Measurements from ENCODE around the gene ANTXR1. TPM values are rescaled to one million over a fixed set of nuclear protein-coding genes. Genes with fewer than 3 reads are reported as not detected.

ANTXR1 gene
- total RNA-seq, 8 experiments from 2014 or later = 5.2 to 259 (median 39.8) TPM

DNA sequence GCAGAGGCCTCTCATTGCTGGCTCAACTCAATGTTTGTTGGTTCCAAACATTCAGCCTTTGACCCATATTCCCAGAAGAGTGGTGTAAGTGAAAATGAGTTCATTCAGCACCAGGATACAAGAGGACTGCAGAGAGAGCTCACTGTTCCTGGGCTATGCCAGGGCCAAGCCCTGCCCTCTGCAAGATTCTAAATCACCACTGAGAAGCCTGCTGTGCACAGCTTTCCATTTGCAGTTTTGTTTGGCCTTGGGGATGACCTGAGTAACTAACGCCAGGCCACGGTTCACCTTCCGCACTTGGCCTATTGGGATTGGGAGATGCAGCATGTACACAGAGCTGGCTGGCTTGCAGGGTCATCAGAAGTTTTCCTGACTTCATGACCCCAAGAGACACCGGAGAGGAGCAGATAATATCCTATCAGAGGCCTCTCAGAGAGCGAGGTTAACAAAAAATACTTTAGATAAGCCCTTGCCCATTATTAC lies 25.9 kb upstream of the ANTXR1 start:
- in situ Hi-C loops (cut with MboI; ENCODE audit: low pct_unique_long_range_greater_than_20kb in 2 of 9, low sequenced_read_pairs in 9 of 9, unreplicated experiment in 9 of 9) = no loop called here

DNA sequence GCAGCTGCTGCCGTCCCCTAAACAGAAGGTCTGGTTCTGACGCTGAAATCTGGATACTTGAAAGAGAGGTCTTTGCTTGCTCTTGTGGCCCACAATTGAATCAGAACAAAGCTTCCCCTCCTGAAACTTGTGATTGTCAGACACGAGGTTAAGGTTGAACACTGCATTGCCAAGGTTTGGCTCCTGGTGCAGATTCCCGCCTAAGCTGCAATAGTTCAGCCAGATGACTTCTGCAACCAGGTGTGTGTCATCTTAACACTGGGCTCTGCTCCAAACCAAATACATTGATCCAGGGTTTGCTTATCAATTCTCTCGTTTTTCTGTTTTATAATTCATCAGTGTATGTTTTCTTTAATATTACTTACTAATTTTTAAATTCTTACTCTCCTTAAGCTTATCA lies 23.9 kb upstream of the ANTXR1 start:
- no peak for ATAC-seq (replicated peaks in 6 of 8)
- in situ Hi-C loops (cut with MboI; ENCODE audit: low pct_unique_long_range_greater_than_20kb in 2 of 9, low sequenced_read_pairs in 9 of 9, unreplicated experiment in 9 of 9) = no loop called here
- whole genome bisulfite sequencing, 10 experiments = 8 to 64% (median 42%) methylated on average over 1 to 5 of the region's 5 CpGs; no CpG with 5 or more reads in 1 of the 10 experiments
- H3K27ac ChIP-seq = no peak overlapping the region
- no peaks in the 10 kb centered on the region for H3K4me1 ChIP-seq (replicated peaks in 1 of 2)
- H3K4me3 ChIP-seq = no peak overlapping the region

More for the DNA sequence above, 25.9 kb upstream of the ANTXR1 start:
- Histone ChIP-seq H3K4me1 (replicated peaks in 1 of 2) (no peaks in the 10 kb centered on the region), H3K27ac (no peak overlapping the region), H3K4me3 (no peak overlapping the region)
- 44 to 100% (median 87%) methylated on average over 1 to 5 of the region's 5 CpGs; no CpG with 5 or more reads in 2 of the 10 experiments for WGBS, 10 experiments
- no peak for ATAC-seq (replicated peaks in 6 of 8)

DNA sequence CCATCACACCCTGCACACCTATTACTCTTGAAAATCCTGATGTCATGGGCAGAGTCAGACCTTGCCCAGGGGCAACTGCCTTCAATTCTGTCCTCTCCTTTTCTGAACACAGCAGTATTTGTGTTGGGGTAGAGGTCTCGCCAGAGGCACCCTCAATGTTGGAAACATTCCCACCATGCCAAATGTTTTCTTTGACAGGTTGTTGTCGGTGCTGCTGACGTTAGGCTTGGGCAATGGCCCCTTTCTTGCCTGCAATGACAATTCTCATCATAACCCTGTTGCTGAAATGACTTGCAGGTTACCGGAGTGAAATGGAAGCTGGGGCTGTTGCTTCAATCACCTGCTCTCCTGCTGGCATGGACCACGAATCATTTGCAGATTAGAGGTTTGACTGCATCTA lies 20.6 kb upstream of the ANTXR1 start:
- H3K4me3 ChIP-seq = no peak overlapping the region
- in situ Hi-C loops (cut with MboI; ENCODE audit: low pct_unique_long_range_greater_than_20kb in 2 of 9, low sequenced_read_pairs in 9 of 9, unreplicated experiment in 9 of 9) = no loop called here
- ATAC-seq (replicated peaks in 6 of 8) = no peak
- H3K27ac ChIP-seq = no peak overlapping the region
- H3K4me1 ChIP-seq (replicated peaks in 1 of 2) = no peaks in the 10 kb centered on the region
- WGBS, 10 experiments = 50 to 100% (median 75%) methylated on average over 1 to 3 of the region's 5 CpGs; no CpG with 5 or more reads in 2 of the 10 experiments

DNA sequence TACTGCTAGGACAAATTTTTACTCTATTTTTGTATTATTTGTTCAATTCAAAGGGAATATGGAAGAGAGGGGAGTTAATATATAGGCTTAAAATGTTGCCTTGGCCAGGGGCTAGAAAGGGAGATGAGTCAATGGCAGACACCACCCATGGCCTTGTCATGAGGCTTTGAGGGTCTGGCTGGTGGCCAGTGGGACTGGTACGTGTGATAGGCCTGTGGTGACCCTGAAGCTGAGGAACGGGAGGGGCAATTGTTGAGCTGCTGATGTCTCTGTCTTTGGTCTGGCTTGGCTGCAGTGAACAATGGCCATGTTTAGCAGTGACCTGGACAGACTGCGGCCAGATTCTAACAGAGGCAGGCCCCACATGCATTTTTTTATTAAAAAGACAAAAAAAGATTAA lies 20.0 kb upstream of the ANTXR1 start:
- Histone ChIP-seq H3K4me3 (no peak overlapping the region), H3K27ac (no peak overlapping the region), H3K4me1 (replicated peaks in 1 of 2) (no peaks in the 10 kb centered on the region)
- in situ Hi-C loops (cut with MboI; ENCODE audit: low pct_unique_long_range_greater_than_20kb in 2 of 9, low sequenced_read_pairs in 9 of 9, unreplicated experiment in 9 of 9) = no loop called here
- ATAC-seq (replicated peaks in 6 of 8) = no peak
- 23 to 90% (median 71%) methylated on average over 1 to 3 of the region's 3 CpGs; no CpG with 5 or more reads in 1 of the 10 experiments for whole genome bisulfite sequencing, 10 experiments

DNA sequence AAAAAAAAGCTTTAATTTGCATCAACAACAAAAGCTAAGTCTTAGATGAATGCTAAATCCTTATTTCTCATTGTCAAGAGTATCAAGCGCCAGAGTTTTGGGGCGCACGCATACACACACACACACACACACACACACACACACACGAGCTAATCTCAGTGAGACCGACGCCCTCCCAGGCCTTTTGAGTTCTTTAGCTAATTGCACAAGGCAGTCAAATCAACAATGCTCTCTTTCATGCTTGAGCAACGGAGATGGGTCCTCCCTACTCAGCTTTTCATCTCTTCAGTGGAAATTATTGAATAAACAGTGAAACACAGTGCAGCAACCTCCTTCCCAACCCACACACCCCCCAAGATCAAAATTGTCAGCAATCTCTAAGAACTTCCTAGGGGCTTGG lies 19.3 kb upstream of the ANTXR1 start:
- in situ Hi-C loops (cut with MboI; ENCODE audit: low pct_unique_long_range_greater_than_20kb in 2 of 9, low sequenced_read_pairs in 9 of 9, unreplicated experiment in 9 of 9) = no loop called here
- Histone ChIP-seq H3K4me3 (no peak overlapping the region), H3K27ac (no peak overlapping the region), H3K4me1 (replicated peaks in 1 of 2) (no peaks in the 10 kb centered on the region)
- WGBS, 10 experiments = 40 to 100% (median 88%) methylated on average over 1 to 4 of the region's 7 CpGs; no CpG with 5 or more reads in 4 of the 10 experiments
- peak in 2 of 8 experiments; percentile 11 to 33 for ATAC-seq (replicated peaks in 6 of 8)

- in situ Hi-C loops (cut with MboI; ENCODE audit: low pct_unique_long_range_greater_than_20kb in 2 of 9, low sequenced_read_pairs in 9 of 9, unreplicated experiment in 9 of 9) = no loop called here
- ATAC-seq (replicated peaks in 6 of 8) = peak in 2 of 8 experiments; percentile 88 to 93
- WGBS, 10 experiments = 0 to 100% (median 41%) methylated on average over 1 to 3 of the region's 4 CpGs; no CpG with 5 or more reads in 2 of the 10 experiments
- Histone ChIP-seq H3K4me1 (replicated peaks in 1 of 2) (no peaks in the 10 kb centered on the region), H3K4me3 (no peak overlapping the region), H3K27ac (no peak overlapping the region)
Measured at GRCh38 chr2:68994864-68995263, 18.1 kb upstream of the ANTXR1 start.

DNA sequence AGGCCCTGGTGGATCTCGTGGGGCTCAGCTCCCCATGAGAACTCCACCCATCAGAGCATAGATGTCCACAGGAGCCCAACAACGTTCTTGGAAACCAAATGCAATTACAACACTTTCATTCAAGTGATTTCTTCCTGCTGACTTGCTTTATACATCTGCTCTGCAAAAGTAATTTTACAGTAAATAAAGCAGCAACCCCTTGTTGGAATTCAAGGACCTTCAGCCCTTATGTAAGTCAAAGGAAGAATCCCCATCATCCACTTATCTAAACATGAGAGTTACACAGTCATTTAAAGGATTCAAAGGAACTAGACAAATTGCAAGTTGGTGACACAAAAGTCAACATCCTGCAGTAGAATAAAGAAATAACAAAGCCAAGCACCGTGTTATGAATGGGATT lies 17.1 kb upstream of the ANTXR1 start:
- in situ Hi-C loops (cut with MboI; ENCODE audit: low pct_unique_long_range_greater_than_20kb in 2 of 9, low sequenced_read_pairs in 9 of 9, unreplicated experiment in 9 of 9) = no loop called here
- H3K4me1 ChIP-seq (replicated peaks in 1 of 2) = no peaks in the 10 kb centered on the region
- no peak overlapping the region for H3K4me3 ChIP-seq
- H3K27ac ChIP-seq = no peak overlapping the region
- WGBS, 10 experiments = 0 to 91% (median 59%) methylated on average over 1 to 3 of the region's 3 CpGs
- peak in 1 of 8 experiments; percentile 67 for ATAC-seq (replicated peaks in 6 of 8)

- Histone ChIP-seq H3K4me1 (replicated peaks in 1 of 2) (no peaks in the 10 kb centered on the region), H3K27ac (no peak overlapping the region), H3K4me3 (no peak overlapping the region)
- ATAC-seq (replicated peaks in 6 of 8) = no peak
- in situ Hi-C loops (cut with MboI; ENCODE audit: low pct_unique_long_range_greater_than_20kb in 2 of 9, low sequenced_read_pairs in 9 of 9, unreplicated experiment in 9 of 9) = no loop called here
Measured at GRCh38 chr2:68997401-68997800, 15.6 kb upstream of the ANTXR1 start.

DNA sequence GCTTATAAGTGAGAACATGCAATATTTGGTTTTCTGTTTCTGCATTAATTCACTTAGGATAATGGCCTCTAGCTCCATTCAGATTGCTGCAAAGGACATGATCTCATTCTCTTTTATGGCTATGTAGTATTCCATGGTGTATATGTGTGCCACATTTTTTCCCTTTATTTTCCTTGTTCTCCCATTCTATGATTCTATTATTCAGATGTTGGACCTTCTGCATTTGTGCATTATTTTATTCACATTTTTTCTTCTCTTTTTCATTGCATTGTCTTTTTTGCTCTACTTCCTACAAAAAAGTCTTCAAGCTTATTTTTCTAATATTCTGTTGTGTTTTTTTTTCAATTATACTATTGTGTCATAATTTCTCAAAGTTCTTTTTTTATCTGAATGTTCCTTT lies 11.1 kb upstream of the ANTXR1 start:
- H3K27ac ChIP-seq = no peak overlapping the region
- no peak for ATAC-seq (replicated peaks in 6 of 8)
- no peak overlapping the region for H3K4me3 ChIP-seq
- no peaks in the 10 kb centered on the region for H3K4me1 ChIP-seq (replicated peaks in 1 of 2)
- in situ Hi-C loops (cut with MboI; ENCODE audit: low pct_unique_long_range_greater_than_20kb in 2 of 9, low sequenced_read_pairs in 9 of 9, unreplicated experiment in 9 of 9) = loop anchor here in 7 of 9 experiments (25.0 kb wide), 2 partner anchors 285 to 310 kb away; no protein-coding TSS in a partner anchor

DNA sequence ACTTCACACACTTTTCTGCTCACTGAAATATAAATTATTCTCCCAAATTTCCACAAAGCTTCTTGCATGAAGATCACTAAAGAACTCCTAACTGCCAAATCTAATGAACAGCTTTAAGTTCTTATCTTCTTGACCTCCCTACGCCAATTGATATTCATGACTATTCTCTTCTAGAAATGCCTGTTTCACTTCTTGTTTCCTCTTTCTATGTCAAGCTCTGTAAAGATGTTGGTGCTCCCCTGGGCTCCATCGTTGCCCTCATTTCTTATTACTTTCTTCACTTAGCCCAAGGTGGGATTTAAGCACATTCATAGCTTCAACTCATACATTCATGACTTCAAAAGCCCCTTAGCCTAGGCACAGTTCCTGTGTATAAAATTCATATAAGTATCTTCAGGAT lies 9.2 kb upstream of the ANTXR1 start:
- no peak for ATAC-seq (replicated peaks in 6 of 8)
- in situ Hi-C loops (cut with MboI; ENCODE audit: low pct_unique_long_range_greater_than_20kb in 2 of 9, low sequenced_read_pairs in 9 of 9, unreplicated experiment in 9 of 9) = loop anchor here in 7 of 9 experiments (25.0 kb wide), 2 partner anchors 284 to 309 kb away; no protein-coding TSS in a partner anchor

GRCh38 chr2:69007169-69007568 lies 5.8 kb upstream of the ANTXR1 start:
- in situ Hi-C loops (cut with MboI; ENCODE audit: low pct_unique_long_range_greater_than_20kb in 2 of 9, low sequenced_read_pairs in 9 of 9, unreplicated experiment in 9 of 9) = loop anchor here in 7 of 9 experiments (25.0 kb wide), 2 partner anchors 280 to 305 kb away; no protein-coding TSS in a partner anchor
- Histone ChIP-seq H3K27ac (no peak overlapping the region), H3K4me1 (replicated peaks in 1 of 2) (no peaks in the 10 kb centered on the region), H3K4me3 (no peak overlapping the region)
- no peak for ATAC-seq (replicated peaks in 6 of 8)

More for the DNA sequence above, 9.2 kb upstream of the ANTXR1 start:
- no peaks in the 10 kb centered on the region for H3K4me1 ChIP-seq (replicated peaks in 1 of 2)
- 60 to 88% (median 79%) methylated on average over 1 to 2 of the region's 2 CpGs for WGBS, 10 experiments
- no peak overlapping the region for H3K27ac ChIP-seq
- no peak overlapping the region for H3K4me3 ChIP-seq

- ATAC-seq (replicated peaks in 6 of 8) = no peak
- Histone ChIP-seq H3K4me3 (no peak overlapping the region), H3K27ac (no peak overlapping the region), H3K4me1 (replicated peaks in 1 of 2) (no peaks in the 10 kb centered on the region)
- in situ Hi-C loops (cut with MboI; ENCODE audit: low pct_unique_long_range_greater_than_20kb in 2 of 9, low sequenced_read_pairs in 9 of 9, unreplicated experiment in 9 of 9) = loop anchor here in 7 of 9 experiments (25.0 kb wide), 2 partner anchors 280 to 305 kb away; no protein-coding TSS in a partner anchor
Measured at GRCh38 chr2:69007603-69008002, 5.4 kb upstream of the ANTXR1 start.

DNA sequence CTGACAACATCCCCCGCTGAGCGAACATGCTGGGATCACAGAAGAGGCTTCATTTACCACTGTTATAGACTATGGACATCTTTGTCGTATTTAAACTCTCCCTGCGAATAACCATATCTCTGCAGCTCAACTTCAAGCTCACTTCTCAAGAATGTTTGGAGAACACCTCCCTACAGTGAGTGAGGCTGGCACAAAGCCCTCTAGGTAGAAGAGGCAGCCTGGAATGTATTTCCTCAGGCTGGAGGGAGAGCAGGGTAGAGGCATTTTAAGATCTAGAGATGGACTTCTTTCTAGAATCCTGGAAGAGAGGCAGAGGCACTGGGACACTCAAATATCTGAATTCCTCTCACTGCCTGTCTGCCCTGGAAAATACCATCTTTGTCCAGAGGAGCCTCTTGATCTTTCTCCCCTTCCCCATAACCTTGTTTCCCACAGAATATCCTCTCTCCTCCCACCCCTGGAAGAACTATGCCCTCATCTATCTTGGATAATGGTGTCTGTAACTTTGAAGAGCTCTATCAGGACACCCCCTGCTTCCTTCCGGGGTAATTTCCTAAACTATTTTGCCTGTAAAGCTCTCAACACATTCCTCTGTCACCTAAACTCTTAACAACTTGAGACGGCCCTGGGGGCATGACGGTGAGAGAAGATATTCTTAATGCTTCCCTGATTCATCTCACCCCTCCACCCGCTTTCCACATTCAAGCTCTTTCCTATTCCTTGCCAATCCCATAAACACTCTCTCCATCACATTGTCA lies 2.4 kb upstream of the ANTXR1 start:
- in situ Hi-C loops (cut with MboI; ENCODE audit: low pct_unique_long_range_greater_than_20kb in 2 of 9, low sequenced_read_pairs in 9 of 9, unreplicated experiment in 9 of 9) = loop anchor here in 7 of 9 experiments (25.0 kb wide), 2 partner anchors 277 to 302 kb away; no protein-coding TSS in a partner anchor
- H3K27ac ChIP-seq = no peak overlapping the region
- WGBS, 10 experiments = 40 to 89% (median 62%) methylated on average over 1 to 7 of the region's 8 CpGs
- H3K4me1 ChIP-seq (replicated peaks in 1 of 2) = peaks cover 6% of the 10 kb centered on the region in 2 donors
- H3K4me3 ChIP-seq = no peak overlapping the region
- no peak for ATAC-seq (replicated peaks in 6 of 8)

Data from motor neuron (in vitro differentiated cells).